Measurements from ENCODE around the gene TMEM256. TPM values are rescaled to one million over a fixed set of nuclear protein-coding genes. Genes with fewer than 3 reads are reported as not detected.

The TMEM256 gene
- total RNA-seq, 1 experiment from 2014 or later: 151 TPM

- WGBS (ENCODE audit: extremely low coverage, insufficient read length, low lambda C conversion rate): no CpG with 5 or more reads among the region's 6 CpGs
- H3K79me1 ChIP-seq (ENCODE audit: insufficient read depth, low read depth, low read length, poor library complexity, severe bottlenecking): no peaks in the 10 kb centered on the region
- no peak overlapping the region for H2BK120ac ChIP-seq (ENCODE audit: low read depth, low read length, poor library complexity, severe bottlenecking)
- peaks cover 5% of the 10 kb centered on the region for H3K23me2 ChIP-seq (ENCODE audit: insufficient read length, low read depth, low read length, poor library complexity, severe bottlenecking)
- H3K27me3 Mint-ChIP-seq (ENCODE audit: low read depth): no peaks in the 10 kb centered on the region
- no peaks in the 10 kb centered on the region for H3K9me3 ChIP-seq (ENCODE audit: control insufficient read depth, low read depth, low read length)
- H3K79me2 ChIP-seq (ENCODE audit: insufficient read depth, low read length): no peaks in the 10 kb centered on the region
- no peak overlapping the region for H3K27ac ChIP-seq (ENCODE audit: insufficient read length, low read depth, low read length)
- H2AK5ac ChIP-seq (ENCODE audit: insufficient read length, low read length): no peak overlapping the region
- no peak overlapping the region for H4K91ac ChIP-seq (ENCODE audit: insufficient read length, low read depth, low read length)
- H3K27ac Mint-ChIP-seq: no peak overlapping the region; a peak in 1 of 7 replicates
- TF ChIP-seq CTCF (conservative IDR thresholded peaks at IDR 0.05): no peak
- H3K18ac ChIP-seq (ENCODE audit: insufficient read length, low read depth, low read length): no peak overlapping the region
- peaks cover 18 to 38% of the 10 kb centered on the region in 2 experiments for H3K4me1 Mint-ChIP-seq
- no peak overlapping the region for H3T11ph ChIP-seq (ENCODE audit: low read length)
- no peak overlapping the region for H3K9ac ChIP-seq (ENCODE audit: extremely low read depth, insufficient read length, low read length)
- no peaks in the 10 kb centered on the region for H4K20me1 ChIP-seq (ENCODE audit: control insufficient read depth, insufficient read depth, insufficient read length)
- H3K4me3 Mint-ChIP-seq: peak overlapping the region in 1 of 2 experiments; percentile 18; a peak in 1 of 5 replicates
- no peak overlapping the region for H3K14ac ChIP-seq (ENCODE audit: insufficient read depth, low read length)
- H2BK15ac ChIP-seq (ENCODE audit: low read depth, low read length): no peak overlapping the region
- H3K36me3 Mint-ChIP-seq (ENCODE audit: insufficient read depth in 1 of 3, low read depth in 3 of 3): peaks cover 16 to 38% (median 27%) of the 10 kb centered on the region in 3 experiments
- no peak overlapping the region for H3K4ac ChIP-seq (ENCODE audit: low read depth, low read length)
- no peak overlapping the region for H4K8ac ChIP-seq (replicated peaks; ENCODE audit: insufficient read length, low read depth, low read length)
- peaks cover 0 to 2% of the 10 kb centered on the region in 2 experiments; a peak in 1 of 5 replicates for H3K9me3 Mint-ChIP-seq
- no peak overlapping the region for H2BK12ac ChIP-seq (ENCODE audit: insufficient read length, low read depth, low read length)
- H2BK5ac ChIP-seq (ENCODE audit: insufficient read length, low read length): no peak overlapping the region
- H3K4me1 ChIP-seq (ENCODE audit: insufficient read depth, low read length): no peaks in the 10 kb centered on the region; the same call in 1 of the 2 replicates
- H3K23ac ChIP-seq (ENCODE audit: insufficient read length, low read depth, low read length): no peak overlapping the region
- H3K56ac ChIP-seq (ENCODE audit: insufficient read length, low read depth, low read length): no peak overlapping the region
- no peak overlapping the region for H4K5ac ChIP-seq (ENCODE audit: insufficient read length, low read depth, low read length)
- H2BK20ac ChIP-seq (ENCODE audit: low read depth, low read length, poor library complexity, severe bottlenecking): no peak overlapping the region
- H3K4me2 ChIP-seq (ENCODE audit: insufficient read depth, insufficient read length, low read length): no peak overlapping the region
- no peak for DNase-seq
- no peak overlapping the region for H2AFZ ChIP-seq (ENCODE audit: low read length)
- no peaks in the 10 kb centered on the region for H3K27me3 ChIP-seq (ENCODE audit: insufficient read depth, low read length)
Measured at GRCh38 chr17:7409716-7410115, 5.8 kb upstream of the TMEM256 start.

All from H9 (cell line).